HuH-7.5 (cell line): ENCODE data around the gene GPA33.
"Not testable (repeated sequence)": the region's sequence is repeated elsewhere in the genome, so short reads cannot be mapped to it uniquely, and the experiment has no call there.

Experiments
- DNase-seq: peaks from one replicate; pipeline ENCODE4 v3.0.0; 2011; ENCODE audit warnings: low spot score

GPA33 gene

DNA sequence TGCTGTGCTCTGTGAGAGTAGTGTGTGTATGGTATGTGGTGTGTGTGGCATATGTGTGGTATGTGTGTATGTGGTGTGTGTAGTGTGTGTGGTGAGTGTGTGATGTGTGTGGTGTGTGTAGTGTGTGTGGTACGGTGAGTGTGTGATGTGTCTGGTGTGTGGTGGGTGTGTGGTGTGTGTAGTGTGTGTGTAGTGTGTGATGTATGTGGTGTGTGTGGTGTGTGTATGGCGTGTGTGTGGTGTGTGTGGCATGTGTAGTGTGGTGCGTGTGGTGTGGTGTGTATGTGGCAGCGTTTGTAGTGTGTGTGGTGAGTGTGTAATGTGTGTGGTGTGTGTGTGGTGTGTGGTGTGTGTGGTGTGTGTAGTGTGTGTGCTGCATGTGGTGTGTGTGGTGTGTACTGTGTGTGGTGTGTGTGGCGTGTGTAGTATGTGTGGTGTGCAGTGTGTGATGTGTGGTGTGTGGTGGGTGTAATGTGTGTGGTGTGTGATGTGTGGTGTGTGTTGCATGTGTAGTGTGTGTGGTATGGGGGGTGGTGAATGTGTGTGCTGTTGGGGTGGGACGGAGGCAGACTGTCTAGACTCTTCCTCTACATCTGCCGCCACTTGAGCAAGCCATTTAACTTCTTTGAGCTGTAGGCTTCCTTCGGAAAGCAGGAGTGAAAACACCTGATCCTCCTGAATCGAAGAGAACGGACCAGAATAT lies 33.5 kb downstream of the GPA33 start:
- DNase-seq, result no peak

GRCh38 chr1:167054946-167055630 lies 35.1 kb downstream of the GPA33 start:
- no peak for DNase-seq

- no peak for DNase-seq
These were observed 35.6 kb downstream of the GPA33 start for GRCh38 chr1:167054531-167054930.

DNA sequence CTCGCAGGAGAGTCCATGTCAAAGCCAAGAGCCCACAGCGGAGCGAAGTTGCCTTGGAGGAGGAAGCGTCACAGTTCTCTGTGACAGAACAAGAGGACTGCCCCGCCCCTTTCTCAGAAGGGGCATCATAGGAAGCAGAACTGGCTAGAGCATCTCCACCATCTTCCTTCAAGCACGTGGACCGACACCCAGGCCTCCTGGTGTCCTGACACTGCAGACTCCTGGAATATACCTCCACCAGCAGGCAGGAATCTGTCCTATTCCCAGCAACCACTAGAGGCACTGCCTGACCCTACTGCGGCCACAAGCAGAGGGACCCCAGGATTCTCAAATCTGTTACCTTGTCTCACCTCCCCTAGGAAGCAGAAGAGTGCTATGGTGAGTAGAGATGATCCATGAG lies 37.8 kb downstream of the GPA33 start:
- peak; percentile 19 for DNase-seq

DNA sequence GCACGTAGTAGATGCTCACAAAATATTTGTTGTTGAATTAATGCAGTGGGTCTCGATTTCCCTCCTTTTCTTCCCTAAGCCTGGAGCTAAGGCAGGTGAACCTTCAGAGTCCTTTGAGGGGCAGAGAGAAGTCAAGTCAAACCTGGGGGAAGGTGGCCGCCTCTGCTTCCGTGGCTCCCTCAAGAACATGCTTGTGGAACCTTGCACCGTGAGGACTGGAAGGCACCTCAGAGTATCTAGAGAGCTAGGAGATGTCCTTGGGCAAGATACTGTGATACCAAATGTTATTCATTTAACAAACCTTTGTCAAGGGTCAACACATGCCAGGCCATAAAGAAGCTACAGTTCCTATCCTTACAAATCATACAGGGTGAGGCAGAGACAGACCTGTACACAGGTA lies 38.3 kb downstream of the GPA33 start:
- DNase-seq, result no peak

- peak; percentile 42 for DNase-seq
These were observed 46.3 kb downstream of the GPA33 start for GRCh38 chr1:167043752-167044488.

DNA sequence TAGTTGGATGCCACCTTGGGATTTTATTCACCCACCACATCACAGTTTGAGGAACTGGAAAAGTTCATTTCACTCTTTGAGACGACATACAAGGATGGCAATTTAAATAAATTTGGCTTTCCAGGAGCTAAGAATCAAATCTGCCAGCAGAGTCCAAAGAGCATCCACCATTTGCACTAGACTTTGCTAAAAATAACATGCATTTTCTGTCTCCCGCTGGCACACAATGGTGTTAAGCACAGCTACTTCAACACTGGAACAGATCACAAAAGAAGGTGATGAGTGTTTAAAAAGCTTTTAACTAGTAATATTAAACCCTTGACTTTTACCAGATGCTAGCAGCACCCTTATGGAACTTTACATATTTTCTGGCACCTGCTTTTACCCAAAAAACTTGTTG lies 56.5 kb downstream of the GPA33 start:
- DNase-seq, result no peak

DNA sequence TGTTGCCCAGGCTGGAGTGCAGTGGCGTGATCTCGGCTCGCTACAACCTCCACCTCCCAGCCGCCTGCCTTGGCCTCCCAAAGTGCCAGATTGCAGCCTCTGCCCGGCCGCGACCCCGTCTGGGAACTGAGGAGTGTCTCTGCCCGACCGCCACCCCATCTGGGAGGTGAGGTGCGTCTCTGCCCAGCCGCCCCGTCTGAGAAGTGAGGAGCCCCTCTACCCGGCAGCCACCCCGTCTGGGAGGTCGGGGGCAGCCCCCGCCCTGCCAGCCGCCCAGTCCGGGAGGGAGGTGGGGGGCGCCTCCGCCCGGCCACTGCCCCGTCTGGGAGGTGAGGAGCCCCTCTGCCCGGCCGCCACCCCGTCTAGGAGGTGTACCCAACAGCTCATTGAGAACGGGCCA lies 60.6 kb downstream of the GPA33 start:
- DNase-seq, result not testable (repeated sequence)

- DNase-seq, result no peak
These were observed 67.8 kb downstream of the GPA33 start for GRCh38 chr1:167022384-167022783.

- DNase-seq, result no peak
These were observed 74.0 kb downstream of the GPA33 start for GRCh38 chr1:167016100-167016750.

GRCh38 chr1:167013108-167013929 lies 76.9 kb downstream of the GPA33 start:
- DNase-seq, result no peak

- no peak for DNase-seq
These were observed 77.6 kb downstream of the GPA33 start for GRCh38 chr1:167012570-167012969.

- no peak for DNase-seq
These were observed 78.5 kb downstream of the GPA33 start for GRCh38 chr1:167011560-167012191.

DNA sequence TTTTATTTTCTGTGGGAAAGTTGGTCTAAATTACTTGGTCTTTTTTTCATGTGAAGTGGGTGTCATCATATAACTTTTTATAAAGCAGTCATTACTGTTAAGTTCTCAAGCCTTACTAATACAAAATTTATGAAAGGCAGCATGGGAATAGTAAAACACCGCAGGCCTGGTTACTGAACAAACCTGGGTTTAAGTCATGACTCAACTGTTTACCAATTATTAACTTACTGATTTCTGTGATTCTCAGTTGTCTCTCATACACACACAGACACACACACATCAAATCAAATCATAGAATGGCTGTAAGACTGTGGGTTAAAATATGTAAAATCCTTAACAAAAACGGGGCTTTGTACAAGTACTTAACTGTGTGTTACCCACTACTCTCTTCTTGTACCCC lies 86.5 kb downstream of the GPA33 start:
- no peak for DNase-seq
